Measurements from ENCODE around the gene ORMDL3.
"Not testable (repeated sequence)": the region's sequence is repeated elsewhere in the genome, so short reads cannot be mapped to it uniquely, and the experiment has no call there.

The ORMDL3 gene

DNA sequence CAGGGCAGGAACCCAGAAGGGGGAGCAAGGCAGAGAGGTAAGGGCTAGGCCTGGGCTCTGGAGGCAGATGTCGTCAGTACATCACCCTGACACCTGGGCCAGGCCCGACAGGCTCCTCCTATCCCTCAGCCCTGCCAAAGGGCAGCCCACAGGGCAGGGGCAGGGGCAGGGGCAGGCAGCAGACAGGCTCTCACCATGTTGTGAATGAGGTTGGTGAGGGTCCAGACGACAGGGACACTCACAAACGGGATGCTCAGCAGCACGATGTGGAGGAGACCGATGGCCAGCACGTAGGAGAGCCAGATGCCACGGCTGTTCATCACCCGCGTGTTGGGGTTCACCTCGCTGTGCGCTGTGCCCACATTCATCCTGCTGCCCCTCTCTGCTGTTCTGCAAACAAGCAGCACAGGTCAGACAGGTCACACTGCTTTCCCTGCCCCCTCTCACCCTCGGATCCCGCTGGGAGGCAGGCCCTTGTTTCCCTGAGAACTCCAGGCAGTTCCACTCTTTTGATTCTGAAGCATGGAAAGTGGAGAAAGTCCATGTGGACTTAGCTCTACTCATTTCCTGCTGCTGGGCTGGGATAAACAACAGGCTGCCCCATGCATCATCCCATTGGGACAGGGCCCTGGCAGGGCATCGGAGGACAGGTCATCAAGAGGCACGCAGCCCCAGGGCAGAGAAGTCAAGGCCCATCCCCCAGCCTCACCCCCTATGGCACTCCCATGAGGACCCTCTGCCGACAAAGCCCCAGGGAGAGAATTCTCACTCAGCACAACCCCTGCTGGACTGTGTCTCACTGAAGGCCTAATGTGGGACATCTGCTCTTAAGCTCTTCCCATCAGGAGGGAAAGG lies 3.3 kb downstream of the ORMDL3 start:
- DNase-seq, result no peak

GRCh38 chr17:39923230-39923629 lies 4.2 kb downstream of the ORMDL3 start:
- no peak for DNase-seq

DNA sequence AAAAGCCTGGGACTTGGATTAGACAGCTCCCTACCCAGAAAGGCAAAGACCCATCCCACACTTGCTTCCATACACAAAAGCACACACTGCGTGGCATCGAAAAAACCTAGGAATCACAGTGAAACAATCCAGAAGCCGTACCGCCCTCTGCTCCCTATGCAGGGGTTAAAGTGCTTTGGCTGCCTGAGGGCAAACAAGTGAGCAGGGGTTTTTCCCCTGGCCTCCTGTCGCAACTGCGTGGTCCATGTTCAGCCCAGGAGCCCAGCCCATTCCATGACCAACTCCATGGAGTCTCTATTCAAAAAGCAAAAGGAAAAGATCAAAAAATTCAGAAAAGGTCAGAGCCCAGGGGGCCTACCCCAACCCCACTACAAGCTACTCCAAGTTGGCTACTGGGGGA lies 5.4 kb downstream of the ORMDL3 start:
- DNase-seq, result no peak

DNA sequence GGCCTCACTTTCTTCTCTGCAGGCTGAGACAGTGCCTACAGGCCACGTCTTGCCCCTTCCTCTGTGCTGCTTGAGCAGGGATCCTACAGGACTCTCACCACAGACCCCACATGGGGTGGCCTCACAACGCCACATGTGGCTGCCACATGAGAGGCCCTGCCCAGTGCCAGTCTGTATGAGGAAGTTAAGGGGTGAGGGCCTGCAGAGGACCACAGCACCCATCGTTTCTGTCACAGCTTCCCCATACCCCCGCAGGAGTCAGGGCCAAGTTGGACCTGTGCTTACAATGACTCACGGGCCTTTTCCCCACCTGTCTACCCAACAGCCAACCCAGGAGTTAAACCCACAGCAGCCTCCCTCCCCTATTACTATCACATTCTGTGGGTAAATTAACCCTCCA lies 6.1 kb downstream of the ORMDL3 start:
- peak; percentile 27 for DNase-seq

DNA sequence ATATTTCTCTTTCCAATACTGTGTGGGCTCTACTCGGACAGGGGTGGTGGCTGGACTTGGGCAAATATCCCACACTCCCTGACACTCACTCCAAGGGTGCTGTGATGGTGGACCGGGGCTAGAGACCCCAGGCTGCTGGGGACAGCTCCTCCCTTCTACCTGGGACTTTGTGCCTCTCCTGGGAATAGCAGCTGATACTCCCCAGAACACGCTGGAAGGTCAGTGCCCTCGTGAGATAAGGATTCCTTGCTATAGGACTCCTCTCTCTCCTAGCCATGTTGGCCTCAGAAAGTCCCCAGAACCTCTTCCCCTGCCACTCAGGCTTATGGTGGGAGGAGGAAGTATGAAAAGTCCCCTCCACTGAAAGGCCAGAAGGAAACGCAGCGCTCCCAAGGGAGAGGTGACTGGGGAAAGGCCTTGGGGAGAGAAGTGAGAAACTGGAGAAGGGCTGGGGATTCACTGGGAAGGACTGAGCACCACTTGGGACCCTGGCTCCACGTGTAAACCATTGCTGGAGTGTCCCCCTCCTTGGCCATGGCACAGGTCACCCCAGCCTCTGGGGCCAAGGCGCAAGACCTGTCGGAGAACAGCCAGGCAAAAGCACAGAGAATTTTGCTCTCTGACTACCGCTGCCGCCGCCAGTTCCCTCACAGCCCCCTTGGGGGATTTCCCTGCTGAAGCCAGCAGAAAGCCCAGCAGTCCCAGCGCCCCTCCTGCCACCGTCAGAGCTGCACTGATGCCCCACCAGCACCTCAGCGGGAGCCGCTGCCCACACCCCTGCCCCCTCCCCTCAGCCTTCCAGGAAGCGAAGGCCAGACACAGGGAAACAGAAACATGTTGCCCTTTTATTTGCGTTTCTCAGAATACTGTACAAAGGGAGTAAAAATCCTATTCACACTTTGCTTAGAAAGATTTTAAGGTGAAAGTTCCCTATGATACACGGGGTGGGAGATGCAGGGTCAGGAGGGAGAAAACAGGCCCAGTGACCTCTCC lies 6.9 kb downstream of the ORMDL3 start:
- DNase-seq, result peak; percentile 62

DNA sequence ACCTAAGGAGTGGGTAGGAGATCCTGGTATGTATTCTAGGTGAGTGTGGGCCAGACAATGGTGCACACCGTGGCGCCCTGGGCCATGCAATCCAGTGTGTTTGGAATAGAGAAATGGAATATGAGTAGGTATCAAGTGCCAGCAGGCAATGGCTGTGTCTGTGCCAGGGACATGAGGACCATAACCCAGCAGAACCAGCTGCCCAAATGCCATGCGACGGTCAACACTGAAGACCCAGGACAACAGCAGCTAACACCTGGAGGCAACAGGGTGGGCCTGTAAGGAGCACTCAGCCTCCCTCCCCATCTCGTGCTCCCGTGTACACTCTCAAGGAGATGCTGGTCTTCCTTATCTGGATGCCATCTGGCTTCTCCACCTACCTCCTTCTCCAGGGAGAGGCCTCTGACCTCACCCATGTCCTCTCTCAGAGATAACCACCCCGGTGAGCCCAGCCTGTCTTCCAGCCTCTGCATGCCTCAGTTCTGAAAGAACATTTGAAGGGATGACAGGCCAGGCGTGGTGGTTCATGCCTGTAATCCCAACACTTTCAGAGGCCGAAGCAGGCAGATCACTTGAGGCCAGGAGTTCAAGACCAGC lies 8.2 kb downstream of the ORMDL3 start:
- DNase-seq, result no peak

DNA sequence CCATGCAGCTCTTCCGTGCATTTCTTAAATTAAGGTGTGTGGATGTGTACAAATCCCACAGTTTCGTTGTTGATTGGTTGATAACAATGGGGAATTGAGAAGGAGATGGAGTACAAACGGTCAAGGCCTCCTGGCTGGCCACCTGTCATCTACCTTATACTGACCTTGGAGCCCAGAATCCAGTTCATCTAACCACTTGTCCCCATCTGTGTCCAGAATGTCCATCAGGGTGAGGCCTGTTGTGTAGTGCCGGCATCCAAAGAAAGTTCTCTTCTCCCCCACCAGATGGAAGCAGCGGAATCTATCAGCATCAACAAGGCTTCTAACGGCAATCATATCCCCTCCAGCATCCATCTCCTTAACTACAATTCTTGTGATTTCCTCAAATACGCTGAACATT lies 10.5 kb downstream of the ORMDL3 start:
- DNase-seq, result no peak

GRCh38 chr17:39915559-39915958 lies 11.8 kb downstream of the ORMDL3 start:
- DNase-seq, result no peak

GRCh38 chr17:39913989-39914388 lies 13.4 kb downstream of the ORMDL3 start:
- no peak for DNase-seq

GRCh38 chr17:39908789-39909352 lies 18.5 kb downstream of the ORMDL3 start:
- no peak for DNase-seq

GRCh38 chr17:39904990-39905288 lies 22.5 kb downstream of the ORMDL3 start:
- no peak for DNase-seq

DNA sequence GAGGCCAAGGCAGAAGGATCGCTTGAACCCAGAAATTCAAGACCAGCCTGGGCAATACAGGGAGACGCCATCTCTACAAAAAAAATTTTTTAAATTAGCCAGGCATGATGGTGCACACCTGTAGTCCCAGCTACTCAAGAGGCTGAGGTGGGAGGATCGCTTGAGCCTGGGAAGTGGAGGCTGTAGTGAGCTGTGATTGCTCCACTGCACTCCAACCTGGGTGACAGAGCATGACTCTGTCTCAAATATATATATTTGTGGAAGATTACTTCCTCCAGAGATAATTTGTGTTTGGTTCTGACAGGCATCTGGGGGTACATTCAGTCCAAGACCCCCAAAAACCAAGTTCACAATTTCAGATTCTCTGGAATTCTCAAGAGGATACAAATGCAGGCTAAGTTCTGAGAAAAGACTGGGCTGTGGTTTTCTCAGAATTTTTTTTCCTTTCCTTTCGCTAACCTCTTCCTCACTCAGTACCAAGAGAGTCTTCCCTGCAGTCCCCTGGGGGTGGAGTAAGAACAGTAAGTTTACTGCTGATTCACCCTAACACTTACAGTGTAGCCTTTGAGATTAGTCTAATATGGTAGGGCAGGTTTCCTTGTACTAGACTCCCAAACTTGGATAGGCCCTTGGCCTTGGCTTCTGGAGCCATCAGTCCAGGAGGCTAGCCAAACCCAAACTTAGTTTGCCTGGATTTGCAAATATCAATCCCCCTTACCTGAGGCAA lies 24.1 kb downstream of the ORMDL3 start:
- no peak for DNase-seq

DNA sequence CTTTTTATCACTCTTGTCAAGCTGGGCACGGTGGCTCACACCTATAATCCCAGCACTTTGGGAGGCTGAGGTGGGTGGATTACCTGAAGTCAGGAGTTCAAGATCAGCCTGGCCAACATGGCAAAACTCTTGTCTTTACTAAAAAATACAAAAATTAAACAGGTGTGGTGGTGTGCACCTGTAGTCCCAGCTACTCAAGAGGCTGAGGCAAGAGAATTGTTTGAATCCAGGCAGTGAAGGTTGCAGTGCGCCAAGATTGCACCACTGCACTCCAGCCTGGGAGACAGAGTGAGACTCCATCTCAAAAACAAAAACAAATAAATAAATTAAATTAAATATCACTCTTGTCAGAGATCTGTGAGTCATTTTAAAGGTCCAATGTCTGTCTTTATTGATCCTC lies 25.4 kb downstream of the ORMDL3 start:
- DNase-seq, result not testable (repeated sequence)

DNA sequence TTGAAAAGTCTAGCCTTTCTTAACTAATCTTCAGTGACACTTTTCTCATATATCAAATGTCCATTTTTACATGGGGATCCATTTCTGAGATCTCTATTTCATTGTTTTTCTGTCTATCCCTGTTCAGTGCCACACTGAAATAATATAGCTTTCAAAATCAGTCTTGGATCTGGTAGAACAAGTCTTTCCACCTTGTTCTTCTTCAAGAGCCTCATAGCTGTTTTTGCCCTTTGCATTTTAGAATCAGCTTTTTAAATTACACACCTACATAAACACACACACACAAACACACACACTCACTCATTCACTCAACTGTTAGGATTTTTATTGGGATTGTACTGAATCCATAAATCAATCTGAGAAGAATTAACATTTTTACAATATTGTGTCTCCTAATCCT lies 28.2 kb downstream of the ORMDL3 start:
- no peak for DNase-seq

DNA sequence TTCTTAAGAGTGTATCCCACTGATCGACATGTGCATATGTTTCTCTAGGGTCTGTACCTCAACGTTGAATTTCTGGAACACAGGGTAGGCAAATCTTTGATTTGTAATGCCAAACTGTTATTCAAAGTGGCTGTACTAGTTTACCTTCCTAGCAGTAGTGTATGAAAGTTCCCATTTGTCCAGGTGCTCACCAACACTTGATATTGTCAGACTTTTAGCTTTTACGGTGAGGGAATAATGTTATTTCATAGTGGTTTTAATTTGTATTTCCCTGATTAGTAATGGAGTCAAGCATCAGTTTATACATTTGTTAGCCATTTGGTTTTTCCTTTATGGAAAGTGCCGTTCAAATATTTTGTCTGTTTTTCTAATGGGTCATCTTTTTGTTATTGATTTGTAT lies 29.3 kb downstream of the ORMDL3 start:
- DNase-seq, result no peak

GRCh38 chr17:39894681-39895376 lies 32.6 kb downstream of the ORMDL3 start:
- no peak for DNase-seq

DNA sequence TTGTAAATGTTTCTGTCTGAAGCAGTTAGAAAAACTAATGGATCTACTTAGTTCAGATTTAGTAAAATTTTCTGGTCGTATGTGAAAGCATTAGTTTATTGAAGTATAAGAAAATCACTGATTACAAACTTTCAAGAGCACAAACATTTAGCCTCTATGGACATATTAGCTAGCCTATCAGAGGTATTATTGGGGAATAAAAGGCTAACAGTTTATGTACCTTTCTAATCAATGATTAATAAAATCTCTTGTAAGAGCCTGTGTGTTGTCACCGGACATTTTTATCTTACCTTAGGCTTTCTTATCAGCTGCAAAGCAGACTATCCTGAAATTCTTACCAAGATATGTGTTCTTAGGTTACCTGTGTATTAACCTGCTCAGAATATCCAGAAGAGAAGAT lies 38.2 kb downstream of the ORMDL3 start:
- DNase-seq, result no peak

DNA sequence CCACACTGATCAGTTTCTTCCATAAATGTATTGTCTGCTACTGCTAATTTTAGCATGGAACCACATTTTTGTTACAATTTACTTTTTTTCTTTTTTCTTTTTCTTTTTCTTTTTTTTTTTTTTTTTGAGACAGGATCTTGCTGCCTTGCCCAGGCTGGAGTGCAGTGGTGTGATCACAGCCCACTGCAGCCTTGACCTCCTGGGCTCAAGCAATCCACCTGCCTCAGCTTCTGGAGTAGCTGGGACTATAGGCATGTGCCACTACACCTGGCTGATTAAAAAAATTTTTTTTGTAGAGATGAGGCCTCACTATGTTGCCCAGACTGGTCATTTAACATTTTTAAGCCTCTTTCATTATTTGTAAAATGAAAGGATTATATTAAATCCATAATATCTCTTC lies 40.3 kb downstream of the ORMDL3 start:
- DNase-seq, result no peak

GRCh38 chr17:39886102-39886501 lies 41.3 kb downstream of the ORMDL3 start:
- DNase-seq, result not testable (repeated sequence)

GRCh38 chr17:39872751-39873150 lies 54.6 kb downstream of the ORMDL3 start:
- no peak for DNase-seq

DNA sequence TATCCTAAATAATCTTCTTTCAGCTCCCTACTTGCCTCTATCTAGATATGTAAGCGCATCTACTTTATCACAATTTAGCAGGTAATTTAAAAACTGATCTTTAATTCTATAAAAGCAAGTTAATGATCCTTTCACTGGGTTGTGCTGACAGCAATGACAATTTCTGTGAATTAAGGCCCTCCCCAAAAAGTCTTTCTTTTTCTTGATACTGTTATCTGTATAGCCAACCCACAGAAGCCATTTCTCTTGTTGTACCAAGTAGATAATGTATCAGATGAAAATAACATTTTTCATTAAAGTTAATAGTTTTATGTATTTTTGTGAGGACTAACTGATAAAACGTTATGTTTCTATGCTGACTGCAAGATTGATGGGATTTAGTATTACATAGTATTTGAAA lies 55.6 kb downstream of the ORMDL3 start:
- DNase-seq, result no peak

All from stimulated activated CD4-positive, alpha-beta T cell treated with anti-CD3 and anti-CD28 coated beads, Interleukin-1b, Interleukin-23, amount 100 ng/mL, for 48 hours (primary cell).